ENCODE data around the gene FSTL4. TPM values are rescaled to one million over a fixed set of nuclear protein-coding genes. Genes with fewer than 3 reads are reported as not detected.

Gene FSTL4
- total and polyA plus RNA-seq, 2 of the 13 experiments (the other 11 are each of a cell fraction or from before 2014, with no cell fraction given): 2.1 to 3.0 TPM

GRCh38 chr5:133225671-133226152 is 386.6 kb downstream of the FSTL4 start (continued):
- TF ChIP-seq AFF4 (CRISPR knock-in tag; IDR thresholded peaks at IDR 0.05) (no peak), ZNF512 (CRISPR knock-in tag; IDR thresholded peaks at IDR 0.05) (no peak), GMEB2 (CRISPR knock-in tag; IDR thresholded peaks at IDR 0.05; ENCODE audit: low read depth) (no peak), ZKSCAN1 (IDR thresholded peaks at IDR 0.05; ENCODE audit: low read length) (no peak), XBP1 (CRISPR knock-in tag; IDR thresholded peaks at IDR 0.05) (no peak)

- H3K27ac ChIP-seq (ENCODE audit: extremely low read length, insufficient read depth, low read length): no peak overlapping the region
- in situ Hi-C loops (cut with HindIII; ENCODE audit: extremely low pct_ligation_motif_present, low pct_unique_long_range_greater_than_20kb) (no loop called here), intact Hi-C loops (cut with micrococcal nuclease; ENCODE audit: unreplicated experiment) (no loop called here)
- H3K4me2 ChIP-seq (ENCODE audit: low read depth, low read length): no peak overlapping the region
- no peaks in the 10 kb centered on the region for H3K9me3 ChIP-seq (ENCODE audit: low read length)
- H2AFZ ChIP-seq (ENCODE audit: low read length): no peak overlapping the region
- no TSS peak for BruUV-seq (replicated peaks)
- ChIA-PET CTCF (ENCODE audit: low intra/inter-chr PET ratio, low total read pairs) (no interaction called here), POLR2A (interaction anchor here (2.0 kb wide), 1 partner anchor 17 kb away, joined by 8 read pairs; no protein-coding TSS in a partner anchor)
- no peaks in the 10 kb centered on the region for H3K27me3 ChIP-seq (ENCODE audit: control insufficient read depth in 1 of 2, insufficient read depth in 2 of 2, low read length in 2 of 2)
- no peaks in the 10 kb centered on the region for H3K36me3 ChIP-seq (replicated peaks in 1 of 2; ENCODE audit: control insufficient read depth in 1 of 2, insufficient read depth in 2 of 2, low read length in 2 of 2)
- peaks cover 24% of the 10 kb centered on the region for H3K4me1 ChIP-seq (ENCODE audit: insufficient read depth, low read length)
- no peak for ATAC-seq
- H3K4me3 ChIP-seq (replicated peaks in 1 of 3; ENCODE audit: insufficient read depth in 1 of 3, low read depth in 2 of 3, low read length in 3 of 3): no peak overlapping the region
- FAIRE-seq: no peak
- H3K79me2 ChIP-seq (ENCODE audit: insufficient read depth, low read length): no peaks in the 10 kb centered on the region
- no peak overlapping the region for H3K9ac ChIP-seq (ENCODE audit: insufficient read depth, low read depth, low read length)
- 86% methylated on average over 7 of the region's 8 CpGs for WGBS (ENCODE audit: low lambda C conversion rate)
- no peaks in the 10 kb centered on the region for H4K20me1 ChIP-seq (ENCODE audit: insufficient read depth, low read length)
- no peak for DNase-seq (ENCODE audit: low spot score)
- no peak for TF ChIP-seq SALL2 (CRISPR knock-in tag; IDR thresholded peaks at IDR 0.05)
- no peak for TF ChIP-seq RAD51 (IDR thresholded peaks at IDR 0.05; ENCODE audit: borderline replicate concordance)
- TF ChIP-seq SNAPC5 (CRISPR knock-in tag; IDR thresholded peaks at IDR 0.05; ENCODE audit: borderline replicate concordance): no peak
- no peak for TF ChIP-seq MATR3 (CRISPR knock-in tag; IDR thresholded peaks at IDR 0.05)
- no peak for TF ChIP-seq BATF2 (CRISPR knock-in tag; IDR thresholded peaks at IDR 0.05)
- TF ChIP-seq ZNF468 (CRISPR knock-in tag; IDR thresholded peaks at IDR 0.05): no peak
- TF ChIP-seq ZNF792 (CRISPR knock-in tag; IDR thresholded peaks at IDR 0.05): no peak
- no peak for TF ChIP-seq BRD4 (CRISPR knock-in tag; IDR thresholded peaks at IDR 0.05)
- TF ChIP-seq PPARG (CRISPR knock-in tag; conservative IDR thresholded peaks at IDR 0.05): no peak
- no peak for TF ChIP-seq ZNF546 (CRISPR knock-in tag; conservative IDR thresholded peaks at IDR 0.05)
- TF ChIP-seq CBFB (CRISPR knock-in tag; IDR thresholded peaks at IDR 0.05): no peak
Measured at GRCh38 chr5:133222979-133223378, 389.4 kb downstream of the FSTL4 start.

Measured in HepG2 (cell line).